Measurements from ENCODE around the gene TNFAIP8L2.

TNFAIP8L2 gene

DNA sequence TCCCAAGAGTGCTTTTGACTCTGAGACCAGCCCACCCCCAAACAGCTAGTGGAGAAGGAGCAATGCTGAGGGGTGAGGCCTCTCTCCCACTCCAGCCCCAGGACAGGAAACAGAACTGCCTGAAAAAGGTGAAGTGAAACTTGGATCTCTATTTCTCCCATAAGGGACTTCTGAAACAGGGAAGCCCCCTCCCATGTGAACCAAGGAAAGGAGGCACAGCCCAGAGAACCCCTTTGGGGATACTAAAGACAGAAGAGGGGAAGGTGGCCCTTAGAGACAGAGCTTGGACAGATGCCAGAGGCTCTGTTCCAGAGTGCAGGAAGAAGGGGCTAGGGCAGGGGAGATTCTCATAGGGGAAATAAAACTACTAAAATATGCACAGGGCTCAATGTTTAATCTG is 2.9 kb downstream of the TNFAIP8L2 start:
- Histone ChIP-seq H3K4me1 (ENCODE audit: insufficient read depth, poor library complexity, severe bottlenecking) (no peaks in the 10 kb centered on the region), H3K36me3 (ENCODE audit: low read depth) (peaks cover 13% of the 10 kb centered on the region; the same call in 1 of the 2 replicates), H3K27ac (ENCODE audit: poor library complexity, severe bottlenecking) (no peak overlapping the region), H3K27me3 (ENCODE audit: insufficient read depth, poor library complexity, severe bottlenecking) (no peaks in the 10 kb centered on the region), H3K4me3 (ENCODE audit: severe bottlenecking) (no peak overlapping the region), H3K9me3 (ENCODE audit: severe bottlenecking) (no peaks in the 10 kb centered on the region)
- DNase-seq (ENCODE audit: low spot score) (no peak), ATAC-seq (ENCODE audit: low read depth) (no peak)
- TF ChIP-seq, protein P1, sequence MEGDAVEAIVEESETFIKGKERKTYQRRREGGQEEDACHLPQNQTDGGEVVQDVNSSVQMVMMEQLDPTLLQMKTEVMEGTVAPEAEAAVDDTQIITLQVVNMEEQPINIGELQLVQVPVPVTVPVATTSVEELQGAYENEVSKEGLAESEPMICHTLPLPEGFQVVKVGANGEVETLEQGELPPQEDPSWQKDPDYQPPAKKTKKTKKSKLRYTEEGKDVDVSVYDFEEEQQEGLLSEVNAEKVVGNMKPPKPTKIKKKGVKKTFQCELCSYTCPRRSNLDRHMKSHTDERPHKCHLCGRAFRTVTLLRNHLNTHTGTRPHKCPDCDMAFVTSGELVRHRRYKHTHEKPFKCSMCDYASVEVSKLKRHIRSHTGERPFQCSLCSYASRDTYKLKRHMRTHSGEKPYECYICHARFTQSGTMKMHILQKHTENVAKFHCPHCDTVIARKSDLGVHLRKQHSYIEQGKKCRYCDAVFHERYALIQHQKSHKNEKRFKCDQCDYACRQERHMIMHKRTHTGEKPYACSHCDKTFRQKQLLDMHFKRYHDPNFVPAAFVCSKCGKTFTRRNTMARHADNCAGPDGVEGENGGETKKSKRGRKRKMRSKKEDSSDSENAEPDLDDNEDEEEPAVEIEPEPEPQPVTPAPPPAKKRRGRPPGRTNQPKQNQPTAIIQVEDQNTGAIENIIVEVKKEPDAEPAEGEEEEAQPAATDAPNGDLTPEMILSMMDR (IDR thresholded peaks at IDR 0.05; ENCODE audit: poor library complexity, severe bottlenecking): no peak

DNA sequence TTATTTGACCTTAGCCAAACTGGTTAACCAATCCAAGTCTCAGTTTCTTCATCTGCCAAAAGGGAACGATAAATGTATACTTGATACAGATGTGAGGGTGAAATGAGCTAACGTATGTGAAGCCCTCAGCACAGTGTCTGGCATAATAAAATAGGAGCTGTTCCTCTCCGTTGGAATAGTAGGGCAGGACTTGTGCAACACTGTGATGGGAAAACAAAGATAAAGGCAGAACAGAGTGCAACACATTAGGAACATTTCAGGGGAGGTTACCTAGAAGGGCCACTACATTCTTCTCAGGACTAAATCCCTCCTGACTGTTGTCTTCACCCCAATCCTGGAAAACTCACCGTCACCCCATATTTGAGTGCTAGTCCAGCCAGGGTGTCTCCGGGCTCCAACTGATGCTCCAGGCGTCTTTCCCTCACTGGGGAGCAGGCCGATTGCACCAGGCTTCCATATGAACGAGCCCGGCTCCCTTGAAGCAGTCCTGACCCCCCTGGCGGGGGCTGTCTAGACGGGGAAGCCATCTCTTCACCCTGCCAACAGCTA is 8.4 kb downstream of the TNFAIP8L2 start:
- H3K27me3 ChIP-seq (ENCODE audit: insufficient read depth, poor library complexity, severe bottlenecking): no peaks in the 10 kb centered on the region
- H3K36me3 ChIP-seq (ENCODE audit: low read depth): peaks cover 24% of the 10 kb centered on the region
- DNase-seq (ENCODE audit: low spot score): no peak
- peaks cover 6% of the 10 kb centered on the region for H3K4me1 ChIP-seq (ENCODE audit: insufficient read depth, poor library complexity, severe bottlenecking)
- peak overlapping the region; percentile 61 for H3K4me3 ChIP-seq (ENCODE audit: severe bottlenecking)
- peak overlapping the region; percentile 53 for H3K27ac ChIP-seq (ENCODE audit: poor library complexity, severe bottlenecking)
- H3K9me3 ChIP-seq (ENCODE audit: severe bottlenecking): no peaks in the 10 kb centered on the region
- peak; percentile 36; the same call in 2 of the 3 replicates for ATAC-seq (ENCODE audit: low read depth)
- TF ChIP-seq, protein P1 (IDR thresholded peaks at IDR 0.05; ENCODE audit: poor library complexity, severe bottlenecking): no peak

DNA sequence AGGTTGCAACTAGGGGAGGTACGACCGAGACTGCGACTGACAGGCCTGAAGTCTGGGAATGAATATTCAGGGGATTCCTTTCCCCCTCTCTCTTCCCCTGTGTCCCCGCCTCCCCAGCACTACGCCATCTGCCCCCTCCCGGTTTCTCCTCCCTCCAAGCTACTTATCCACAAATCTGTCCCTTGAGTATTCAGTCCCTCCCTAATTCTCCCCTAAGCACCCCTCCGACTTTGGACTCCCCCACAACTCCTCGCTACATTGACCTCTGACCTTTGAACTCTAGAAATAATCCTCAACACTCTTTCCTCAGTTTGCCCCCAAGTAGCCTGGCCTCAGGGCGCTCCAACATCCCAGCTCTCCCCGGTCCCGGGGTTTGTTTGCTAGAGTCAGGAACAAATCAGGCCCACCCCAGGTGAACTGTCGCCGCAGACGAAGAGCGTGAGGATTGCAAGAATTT is 8.9 kb downstream of the TNFAIP8L2 start:
- peak overlapping the region; percentile 53 for H3K27ac ChIP-seq (ENCODE audit: poor library complexity, severe bottlenecking)

DNA sequence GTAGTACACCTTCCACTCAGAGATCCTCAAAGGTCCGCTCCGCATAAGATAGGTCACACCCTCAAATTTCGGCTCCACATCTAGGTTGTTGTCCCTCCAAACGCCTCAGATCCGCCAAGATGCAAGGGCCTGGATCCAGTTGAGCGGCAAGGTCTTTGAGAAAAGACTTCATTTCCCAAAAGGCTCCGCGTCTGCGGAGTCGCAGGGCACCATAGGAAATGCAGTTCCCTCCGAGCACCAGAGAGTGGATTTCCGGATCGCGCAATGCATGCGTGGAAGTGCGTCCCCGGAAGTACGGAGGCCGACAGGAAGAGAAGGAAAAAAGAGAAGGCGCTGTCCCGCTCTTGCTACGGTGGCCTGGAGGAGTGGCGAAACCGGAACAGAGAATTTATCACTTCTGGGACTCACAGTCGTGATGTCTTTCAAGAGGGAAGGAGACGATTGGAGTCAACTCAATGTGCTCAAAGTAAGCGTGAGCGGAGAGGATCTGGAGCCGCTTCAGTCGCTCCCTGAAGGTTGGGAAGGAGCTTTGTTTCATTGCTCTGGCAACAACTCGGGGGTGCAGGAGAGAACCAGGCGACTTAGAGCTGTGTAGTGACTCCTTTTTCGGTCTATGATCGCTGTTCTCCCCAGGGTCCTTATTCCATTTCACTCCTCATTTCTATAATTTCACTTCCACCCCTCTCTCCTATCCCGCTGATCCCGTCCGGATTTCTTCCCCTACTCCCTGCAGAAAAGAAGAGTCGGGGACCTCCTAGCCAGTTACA is 9.5 kb downstream of the TNFAIP8L2 start, which contains the start of the genes LYSMD1 and SCNM1:
TSS of gene LYSMD1 (minus strand) at position 165 of the 767 bp plus-strand sequence. CDS start 644 bp downstream, outside the sequence.
TSS of gene SCNM1 (plus strand) at position 407 of the 767 bp plus-strand sequence. CDS start at position 416, 9 bp downstream.
- H3K36me3 ChIP-seq (ENCODE audit: low read depth): peaks cover 24% of the 10 kb centered on the region
- H3K4me3 ChIP-seq (ENCODE audit: severe bottlenecking): peak within 1 kb of the TSS; percentile 61
- peak; percentile 90 for ATAC-seq (ENCODE audit: low read depth)
- H3K9me3 ChIP-seq (ENCODE audit: severe bottlenecking): no peaks in the 10 kb centered on the region
- H3K4me1 ChIP-seq (ENCODE audit: insufficient read depth, poor library complexity, severe bottlenecking): peaks cover 6% of the 10 kb centered on the region
- H3K27ac ChIP-seq (ENCODE audit: poor library complexity, severe bottlenecking): peak within 1 kb of the TSS; percentile 53
- TF ChIP-seq, protein P1 (IDR thresholded peaks at IDR 0.05; ENCODE audit: poor library complexity, severe bottlenecking): no peak
- H3K27me3 ChIP-seq (ENCODE audit: insufficient read depth, poor library complexity, severe bottlenecking): no peaks in the 10 kb centered on the region
- peak; percentile 95 for DNase-seq (ENCODE audit: low spot score)

More for the DNA sequence above, 8.9 kb downstream of the TNFAIP8L2 start:
- TF ChIP-seq, protein P1 (IDR thresholded peaks at IDR 0.05; ENCODE audit: poor library complexity, severe bottlenecking): no peak
- Histone ChIP-seq H3K27me3 (ENCODE audit: insufficient read depth, poor library complexity, severe bottlenecking) (no peaks in the 10 kb centered on the region), H3K36me3 (ENCODE audit: low read depth) (peaks cover 24% of the 10 kb centered on the region), H3K9me3 (ENCODE audit: severe bottlenecking) (no peaks in the 10 kb centered on the region), H3K4me1 (ENCODE audit: insufficient read depth, poor library complexity, severe bottlenecking) (peaks cover 6% of the 10 kb centered on the region), H3K4me3 (ENCODE audit: severe bottlenecking) (peak overlapping the region; percentile 61)
- DNase-seq (ENCODE audit: low spot score): no peak
- no peak; the same call in 1 of the 3 replicates for ATAC-seq (ENCODE audit: low read depth)

Data from RWPE2 (cell line).